Endothelial cell of umbilical vein (primary cell): ENCODE results near the gene PSMB2.

ENCODE experiments used
- CTCF ChIP-seq, 2 donors: IDR thresholded peaks; 1 replicate in 1 of 2; 2 replicates in 1 of 2; pipeline ENCODE4 v1.5.1; 2011; ENCODE audit warnings: low read length in 2 of 2, mild to moderate bottlenecking in 2 of 2, moderate library complexity in 2 of 2, control low read depth in 1 of 2, inconsistent platforms in 1 of 2, low read depth in 1 of 2; ENCODE audit not compliant: insufficient read depth in 1 of 2; ENCODE audit errors: extremely low read depth in 1 of 2
- EZH2 ChIP-seq: IDR thresholded peaks from 2 replicates; pipeline ENCODE4 v1.6.1; 2012; ENCODE audit warnings: borderline replicate concordance, low read depth, mild to moderate bottlenecking, moderate library complexity, low read length, inconsistent platforms; ENCODE audit not compliant: severe bottlenecking
- GATA2 ChIP-seq: IDR thresholded peaks from 2 replicates; pipeline ENCODE4 v1.7.0; 2011; ENCODE audit warnings: low read depth, mild to moderate bottlenecking, moderate library complexity, mixed read lengths, low read length; ENCODE audit not compliant: insufficient read length, insufficient read depth
- MYC ChIP-seq: IDR thresholded peaks from one replicate; pipeline ENCODE4 v1.6.1; 2011; ENCODE audit warnings: mild to moderate bottlenecking, low read depth, low read length
- POLR2A ChIP-seq: IDR thresholded peaks from 2 replicates; pipeline ENCODE4 v1.6.1; 2012; ENCODE audit warnings: low read depth, mild to moderate bottlenecking, control low read depth, low read length
- POLR2AphosphoS5 ChIP-seq: IDR thresholded peaks from 2 replicates; pipeline ENCODE4 v1.6.1; 2012; ENCODE audit warnings: low read depth, mild to moderate bottlenecking, control low read depth, low read length, moderate library complexity; ENCODE audit not compliant: insufficient read depth

GRCh38 chr1:35554266-35555211, 86.8 kb downstream of the PSMB2 start:
- TF ChIP-seq CTCF (IDR thresholded peaks at IDR 0.05; ENCODE audit: extremely low read depth in 1 of 2, insufficient read depth in 1 of 2, low read depth in 1 of 2, low read length in 2 of 2) (no peak), GATA2 (no peak), POLR2A (no peak), POLR2AphosphoS5 (no peak), EZH2 (no peak), MYC (no peak)
